Measurements from ENCODE around the gene TENT5C. TPM values are rescaled to one million over a fixed set of nuclear protein-coding genes. Genes with fewer than 3 reads are reported as not detected.

TENT5C gene
- total RNA-seq, 1 donor from 2014 or later, result 4.9 TPM

- DNase-seq (ENCODE audit: low spot score in 2 of 2), result no peak
- no peak for FAIRE-seq
Measured at GRCh38 chr1:117652421-117652820, 46.6 kb downstream of the TENT5C start.

- DNase-seq (ENCODE audit: low spot score in 2 of 2) (no peak), FAIRE-seq (no peak)
Measured at GRCh38 chr1:117653195-117653594, 47.3 kb downstream of the TENT5C start.

GRCh38 chr1:117653732-117654492 lies 48.1 kb downstream of the TENT5C start:
- FAIRE-seq (no peak), DNase-seq (ENCODE audit: low spot score in 2 of 2) (no peak)

GRCh38 chr1:117654493-117655219 lies 48.8 kb downstream of the TENT5C start:
- FAIRE-seq (no peak), DNase-seq (ENCODE audit: low spot score in 2 of 2) (no peak)

GRCh38 chr1:117655220-117655577 lies 49.4 kb downstream of the TENT5C start:
- no peak for DNase-seq (ENCODE audit: low spot score in 2 of 2)
- no peak for FAIRE-seq

- DNase-seq (ENCODE audit: low spot score in 2 of 2) (no peak), FAIRE-seq (no peak)
Measured at GRCh38 chr1:117656202-117656641, 50.4 kb downstream of the TENT5C start.

GRCh38 chr1:117657031-117657430 lies 51.2 kb downstream of the TENT5C start:
- FAIRE-seq (no peak), DNase-seq (ENCODE audit: low spot score in 2 of 2) (no peak)

GRCh38 chr1:117657949-117658660 lies 52.3 kb downstream of the TENT5C start:
- no peak for FAIRE-seq
- DNase-seq (ENCODE audit: low spot score in 2 of 2), result no peak

GRCh38 chr1:117658676-117659075 lies 52.8 kb downstream of the TENT5C start:
- FAIRE-seq (no peak), DNase-seq (ENCODE audit: low spot score in 2 of 2) (no peak)

- no peak for FAIRE-seq
- no peak for DNase-seq (ENCODE audit: low spot score in 2 of 2)
Measured at GRCh38 chr1:117659550-117660270, 53.9 kb downstream of the TENT5C start.

- DNase-seq (ENCODE audit: low spot score in 2 of 2) (no peak), FAIRE-seq (no peak)
Measured at GRCh38 chr1:117660271-117660965, 54.6 kb downstream of the TENT5C start.

- FAIRE-seq (no peak), DNase-seq (ENCODE audit: low spot score in 2 of 2) (no peak)
Measured at GRCh38 chr1:117661027-117661426, 55.2 kb downstream of the TENT5C start.

GRCh38 chr1:117662667-117663066 lies 56.8 kb downstream of the TENT5C start:
- no peak for FAIRE-seq
- no peak for DNase-seq (ENCODE audit: low spot score in 2 of 2)

GRCh38 chr1:117663156-117663902 lies 57.5 kb downstream of the TENT5C start:
- FAIRE-seq, result no peak
- DNase-seq (ENCODE audit: low spot score in 2 of 2), result no peak

- DNase-seq (ENCODE audit: low spot score in 2 of 2), result no peak
- no peak for FAIRE-seq
Measured at GRCh38 chr1:117664314-117664713, 58.5 kb downstream of the TENT5C start.

GRCh38 chr1:117665556-117666270 lies 59.9 kb downstream of the TENT5C start:
- DNase-seq (ENCODE audit: low spot score in 2 of 2) (no peak), FAIRE-seq (no peak)

- FAIRE-seq, result no peak
- no peak for DNase-seq (ENCODE audit: low spot score in 2 of 2)
Measured at GRCh38 chr1:117669572-117669971, 63.7 kb downstream of the TENT5C start.

- DNase-seq (ENCODE audit: low spot score in 2 of 2) (no peak), FAIRE-seq (no peak)
Measured at GRCh38 chr1:117670976-117671780, 65.3 kb downstream of the TENT5C start.
